HG03521 (cell line): ENCODE data around the gene GPR89A.
"Not testable (repeated sequence)": the region's sequence is repeated elsewhere in the genome, so short reads cannot be mapped to it uniquely, and the experiment has no call there.

ENCODE experiments used
- ATAC-seq: cut with Tn5 transposase; IDR thresholded peaks from one replicate; pipeline ENCODE4 v1.9.1; 2021; ENCODE audit warnings: mild to moderate bottlenecking, moderate library complexity; ENCODE audit not compliant: unreplicated experiment

GPR89A gene

DNA sequence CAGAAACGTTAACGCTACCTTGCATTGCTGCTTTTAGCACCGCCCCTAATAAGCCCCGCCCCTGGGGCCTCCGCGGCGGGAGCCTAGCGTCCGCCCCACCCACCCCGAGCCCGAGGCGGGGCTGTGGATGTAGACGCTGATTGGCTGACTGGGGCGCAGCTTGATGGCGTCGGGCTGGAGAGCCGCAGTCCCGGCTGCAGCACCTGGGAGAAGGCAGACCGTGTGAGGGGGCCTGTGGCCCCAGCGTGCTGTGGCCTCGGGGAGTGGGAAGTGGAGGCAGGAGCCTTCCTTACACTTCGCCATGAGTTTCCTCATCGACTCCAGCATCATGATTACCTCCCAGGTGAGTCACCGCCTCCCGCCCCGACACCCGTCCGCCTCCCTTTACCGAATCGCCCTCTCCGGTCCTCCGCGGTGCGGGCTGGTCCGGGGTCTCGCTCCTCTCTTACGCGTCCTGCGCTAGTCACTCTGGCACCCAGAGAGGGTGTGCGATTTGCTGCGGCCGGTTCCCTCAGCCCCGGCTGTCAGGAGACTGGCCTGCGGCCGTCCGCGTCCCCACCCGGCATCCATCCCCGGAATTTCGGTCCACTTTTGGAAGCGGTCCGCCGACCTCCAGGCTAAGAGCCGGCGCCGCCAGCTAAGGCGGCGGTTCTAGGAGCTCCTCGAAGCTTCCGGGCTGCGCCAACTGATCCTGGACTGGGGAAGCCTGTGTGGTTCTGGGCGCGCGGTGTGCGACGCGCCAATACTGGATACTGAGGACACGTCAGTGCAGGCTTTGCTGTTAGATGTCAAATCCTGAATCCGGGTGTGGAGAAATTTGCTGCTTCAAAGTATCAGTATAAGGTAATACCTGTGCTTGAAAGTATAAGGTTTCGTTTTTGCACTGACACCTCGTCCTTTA is at the start of gene GPR89A:
GPR89A (plus strand) TSS at position 156 of the 901 bp plus-strand sequence; CDS start at position 302, 146 bp downstream.
- peak; percentile 94 for ATAC-seq

DNA sequence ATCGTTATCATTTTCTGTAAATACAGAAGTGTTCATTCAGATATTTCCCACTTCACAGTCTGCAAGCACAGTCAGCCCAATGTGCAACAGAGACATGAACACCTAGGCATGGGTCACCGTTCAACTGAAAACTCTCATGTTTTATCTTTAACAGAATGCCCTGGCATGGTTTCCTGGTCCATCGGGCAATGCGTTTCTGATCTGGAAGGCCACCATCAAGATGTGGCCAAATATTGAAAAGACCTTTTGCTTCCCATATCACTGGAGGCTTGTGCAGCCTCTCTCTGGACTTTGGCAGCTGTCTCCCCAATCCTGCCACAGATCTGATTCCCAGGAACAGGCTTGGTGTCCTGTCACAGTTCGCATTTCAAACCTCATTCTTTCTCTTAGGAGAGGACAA is 21.0 kb upstream of the GPR89A start:
- ATAC-seq = not testable (repeated sequence)

DNA sequence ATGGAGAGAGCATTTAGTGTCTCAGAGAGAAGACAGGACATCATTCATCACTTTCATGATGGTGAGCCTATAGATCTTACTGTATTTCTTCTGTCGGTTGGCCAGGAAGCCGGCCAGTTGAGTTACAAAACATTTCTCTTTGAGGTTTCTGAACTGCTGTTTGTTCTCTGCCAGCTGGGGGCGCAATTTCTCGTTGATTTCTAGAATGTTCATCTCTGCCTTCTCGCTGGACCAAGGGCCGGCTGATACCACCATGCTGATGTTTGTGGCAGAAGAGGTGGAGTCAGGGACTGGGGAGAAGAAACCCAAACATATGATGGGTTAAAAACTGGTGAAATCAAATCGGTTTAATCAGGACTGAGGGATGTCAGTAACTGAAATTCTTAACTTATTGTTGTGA is 17.0 kb upstream of the GPR89A start:
- ATAC-seq = not testable (repeated sequence)

DNA sequence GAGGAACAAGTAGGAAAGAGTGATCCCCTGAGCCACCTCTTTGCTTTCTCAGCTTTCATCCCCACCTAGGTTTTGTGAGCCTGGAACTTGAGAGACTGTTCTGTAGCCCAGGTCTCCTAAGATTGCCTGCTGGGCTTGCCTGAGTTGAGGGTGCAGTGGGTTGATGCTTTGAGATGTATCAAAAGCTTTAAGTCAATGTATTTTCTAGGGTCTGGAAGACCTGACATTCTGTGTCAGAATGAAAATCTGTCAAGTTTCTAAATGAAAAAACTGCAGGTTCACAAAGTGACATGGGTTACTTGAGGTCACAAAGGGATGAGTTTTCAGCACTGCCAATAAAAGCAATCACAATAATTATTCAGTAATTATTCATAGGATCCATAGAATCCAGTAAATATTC is 15.4 kb upstream of the GPR89A start:
- not testable (repeated sequence) for ATAC-seq

DNA sequence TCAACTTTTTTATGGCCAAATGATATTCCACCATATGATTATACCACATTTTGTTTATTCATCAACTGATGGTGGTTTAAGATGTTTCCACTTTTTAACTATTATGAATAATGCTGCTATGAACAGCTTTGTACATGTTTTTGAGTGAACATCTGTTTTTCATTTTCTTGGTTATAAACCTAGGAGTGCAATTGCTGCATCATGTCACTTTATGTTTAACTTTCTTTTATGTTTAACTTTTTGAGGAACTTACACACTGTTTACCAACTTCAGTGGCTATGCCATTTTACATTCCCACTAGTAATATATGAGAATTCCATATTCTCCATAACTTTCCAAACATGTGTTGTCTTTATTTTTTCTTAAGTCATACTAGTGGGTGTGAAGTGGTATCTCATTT is 12.4 kb upstream of the GPR89A start:
- not testable (repeated sequence) for ATAC-seq

DNA sequence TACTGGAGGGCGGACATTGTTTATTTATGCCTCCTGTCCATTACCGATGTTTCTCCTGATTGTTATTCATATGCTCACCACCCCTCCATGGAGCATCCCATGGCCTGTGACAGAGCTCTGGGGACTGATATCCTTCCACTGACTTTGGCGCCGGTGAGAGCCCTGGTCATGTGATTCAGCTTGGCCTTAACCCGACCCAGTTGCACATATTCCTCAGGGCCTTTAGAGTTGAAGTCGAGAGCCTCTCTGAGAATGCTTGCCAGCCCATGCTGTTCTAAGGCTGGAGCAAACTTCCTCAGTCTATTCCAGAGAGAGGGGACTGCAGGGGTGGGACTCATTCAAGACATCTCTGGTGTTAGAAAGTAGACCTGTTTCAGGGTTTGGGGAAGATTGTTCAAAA is 11.6 kb upstream of the GPR89A start:
- ATAC-seq = not testable (repeated sequence)

DNA sequence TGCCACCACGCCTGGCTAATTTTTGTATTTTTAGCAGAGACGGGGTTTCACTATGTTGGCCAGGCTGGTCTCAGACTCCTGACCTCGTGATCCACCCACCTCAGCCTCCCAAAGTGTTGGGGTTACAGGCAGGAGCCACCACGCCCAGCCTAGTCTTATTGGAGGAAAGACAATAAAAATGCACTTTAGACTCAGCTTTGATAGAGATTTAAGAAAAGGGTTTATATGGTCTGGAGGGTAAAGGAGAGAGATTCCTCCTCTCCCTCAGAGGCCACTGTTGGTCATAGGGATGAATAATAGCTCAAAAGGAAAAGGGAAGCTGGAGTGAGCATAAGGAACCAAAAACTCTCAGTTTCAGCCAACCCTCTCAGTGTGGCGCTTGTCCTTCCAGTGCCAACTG is 8.4 kb upstream of the GPR89A start:
- not testable (repeated sequence) for ATAC-seq

DNA sequence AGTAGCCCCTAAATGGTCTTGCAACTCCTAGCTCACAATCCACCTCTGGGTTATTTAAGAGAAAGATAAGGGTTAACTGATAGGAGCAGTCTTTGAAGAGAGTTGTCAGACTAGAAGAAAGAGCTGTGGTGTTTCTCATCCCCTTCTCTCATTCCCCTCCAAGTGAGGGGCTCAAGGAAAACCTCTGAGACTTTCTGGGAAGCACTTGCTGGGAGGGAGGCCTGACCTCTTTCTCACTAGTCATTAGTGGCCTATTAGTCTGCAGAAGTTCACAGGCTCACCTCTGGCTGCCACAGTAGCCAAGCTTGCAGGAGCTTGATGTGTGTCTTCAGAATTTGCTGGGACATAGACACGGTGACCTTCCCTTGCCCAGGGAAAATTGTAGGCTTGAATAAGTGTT is 6.2 kb upstream of the GPR89A start:
- ATAC-seq = no peak

DNA sequence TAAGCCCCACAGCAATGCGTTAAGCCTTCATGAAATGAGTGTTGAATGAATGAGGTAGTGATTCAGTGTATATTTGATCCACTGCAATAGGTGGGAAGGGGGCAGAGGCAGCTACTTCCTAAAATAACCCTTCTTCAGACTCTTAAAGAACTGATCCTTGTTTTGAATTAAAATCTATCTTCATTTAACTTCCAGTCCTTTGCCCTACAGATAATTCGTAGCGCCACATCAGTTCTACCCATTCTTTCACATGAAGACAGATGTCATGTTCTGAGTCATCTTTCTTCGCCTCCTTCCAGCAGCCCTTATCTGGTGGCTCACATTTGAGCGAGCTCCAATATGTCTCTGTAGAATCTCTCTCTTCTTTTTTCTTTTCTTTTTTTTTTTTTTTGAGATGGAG is 948 bp upstream of the GPR89A start:
- not testable (repeated sequence) for ATAC-seq

DNA sequence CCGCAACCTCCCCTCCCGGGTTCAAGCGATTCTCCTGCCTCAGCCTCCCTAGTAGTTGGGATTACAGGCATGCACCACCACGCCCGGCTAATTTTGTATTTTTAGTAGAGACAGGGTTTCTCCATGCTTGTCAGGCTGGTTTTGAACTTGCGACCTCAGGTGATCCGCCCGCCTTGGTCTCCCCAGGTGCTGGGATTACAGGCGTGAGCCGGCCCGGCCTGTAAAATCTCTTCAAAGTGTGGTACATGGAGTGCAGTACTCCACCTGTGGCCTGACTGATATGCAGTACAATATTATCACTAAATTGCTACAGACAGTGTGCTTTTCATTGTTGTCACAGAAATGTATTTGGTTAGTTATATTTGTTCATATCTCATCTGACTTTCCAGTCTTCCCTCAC is 499 bp upstream of the GPR89A start:
- ATAC-seq = not testable (repeated sequence)

DNA sequence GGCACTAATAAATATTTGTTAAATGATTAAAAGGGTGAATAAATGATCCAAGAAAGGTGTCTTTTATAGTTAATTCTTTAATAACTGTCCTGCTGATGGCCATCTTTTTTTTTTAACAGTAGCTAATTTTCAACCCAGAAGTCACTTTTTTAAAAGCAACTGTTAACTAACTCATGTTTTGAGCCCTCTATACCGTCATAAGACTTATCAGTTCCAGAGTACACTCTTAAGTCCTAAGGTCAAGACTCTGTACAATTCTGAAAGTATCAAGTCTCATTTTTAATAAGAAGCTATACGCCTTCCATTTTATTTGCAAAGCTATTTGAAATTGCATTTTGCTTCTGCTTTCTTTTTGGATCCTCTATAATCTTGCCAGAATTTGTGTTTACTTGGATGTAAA is 3.0 kb downstream of the GPR89A start:
- ATAC-seq = not testable (repeated sequence)

DNA sequence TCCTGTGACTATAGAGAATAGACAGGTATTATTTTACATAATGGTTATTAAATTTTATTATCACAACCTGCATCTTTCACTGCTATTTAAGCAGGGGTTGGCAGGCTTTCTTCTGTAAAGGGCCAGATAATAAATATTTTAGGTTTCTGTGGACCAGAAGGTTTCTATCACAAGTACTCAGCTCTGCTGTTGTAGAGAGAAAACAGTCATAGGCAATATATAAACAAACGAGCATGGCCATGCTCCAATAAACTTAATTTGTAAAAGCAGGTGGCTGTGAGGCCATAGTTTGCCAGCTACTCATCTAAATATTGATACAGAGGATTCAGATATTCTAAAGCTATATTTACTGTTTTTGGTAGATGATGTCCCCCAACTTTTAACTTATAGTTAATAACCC is 12.3 kb downstream of the GPR89A start:
- not testable (repeated sequence) for ATAC-seq

DNA sequence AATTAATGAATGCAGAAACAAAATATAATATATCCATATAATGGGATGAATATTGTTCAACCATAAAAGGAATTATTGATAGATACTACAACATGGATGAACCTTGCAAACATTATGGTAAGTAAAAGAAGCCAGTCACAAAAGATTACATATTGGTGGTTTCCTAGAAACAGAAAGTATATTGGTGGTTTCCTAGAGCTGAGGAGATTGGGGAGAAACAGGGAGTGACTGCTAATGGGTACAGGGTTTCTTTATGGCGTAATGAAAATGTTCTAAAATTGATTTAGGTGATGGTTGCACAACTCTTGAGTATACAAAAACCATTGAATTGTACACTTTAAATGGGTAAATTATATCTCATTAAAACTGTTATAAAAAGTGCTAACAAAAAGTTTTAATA is 14.4 kb downstream of the GPR89A start:
- ATAC-seq = not testable (repeated sequence)

DNA sequence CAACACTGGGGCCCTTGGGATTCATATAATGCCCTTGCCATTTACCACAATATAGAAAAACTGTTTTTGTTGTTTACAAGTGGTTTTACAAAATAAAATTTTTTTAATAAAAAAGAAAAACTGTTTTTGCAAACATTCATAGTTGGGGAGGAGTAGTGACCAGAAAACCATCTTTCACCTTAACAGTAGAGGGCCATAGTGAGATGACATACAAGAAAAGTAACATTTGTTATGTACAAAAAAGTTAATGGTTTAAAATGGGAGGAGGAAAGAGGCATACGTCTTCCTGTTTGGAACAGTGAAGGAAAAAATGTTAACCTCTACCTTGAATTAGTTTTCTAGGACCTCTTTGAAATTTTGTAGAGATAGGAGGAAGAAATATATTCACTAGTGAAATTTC is 28.4 kb downstream of the GPR89A start:
- not testable (repeated sequence) for ATAC-seq

DNA sequence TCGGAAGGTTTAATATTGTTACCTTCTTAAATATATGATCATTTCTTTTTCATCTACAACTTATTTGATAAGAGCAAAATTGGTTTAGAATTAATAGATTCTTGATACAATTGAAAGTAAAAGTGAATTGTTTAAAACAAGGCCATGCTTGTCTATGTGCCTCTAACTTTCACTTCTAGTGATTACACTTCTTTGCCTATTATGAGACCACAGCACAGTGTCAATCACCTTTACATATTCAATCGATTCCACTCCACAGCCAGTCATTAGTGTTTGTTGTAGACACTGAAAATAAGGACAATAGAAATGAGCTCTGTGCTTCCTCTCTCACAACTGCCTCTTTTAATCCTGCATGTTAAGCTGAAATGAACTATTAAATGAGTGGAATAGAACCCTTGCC is 34.1 kb downstream of the GPR89A start:
- not testable (repeated sequence) for ATAC-seq

DNA sequence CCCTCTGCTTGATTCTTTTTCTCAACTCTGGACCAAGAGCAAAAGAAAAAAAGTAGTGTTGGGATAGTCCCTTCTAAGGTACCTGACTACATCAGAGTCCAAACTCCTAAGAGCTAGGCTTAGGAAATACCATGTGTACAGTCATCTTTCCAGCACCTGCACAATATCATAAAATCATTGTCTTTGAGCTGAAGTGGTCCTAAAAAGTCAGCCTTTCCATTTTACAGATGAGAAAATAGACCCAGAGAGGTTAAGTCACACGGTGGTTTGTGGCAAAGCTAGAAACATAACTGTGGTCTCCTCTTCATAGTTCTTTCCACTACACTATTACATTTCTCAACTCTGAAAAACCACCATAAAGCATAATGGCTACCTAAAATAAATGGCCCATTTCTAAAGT is 36.2 kb downstream of the GPR89A start:
- peak; percentile 61 for ATAC-seq

DNA sequence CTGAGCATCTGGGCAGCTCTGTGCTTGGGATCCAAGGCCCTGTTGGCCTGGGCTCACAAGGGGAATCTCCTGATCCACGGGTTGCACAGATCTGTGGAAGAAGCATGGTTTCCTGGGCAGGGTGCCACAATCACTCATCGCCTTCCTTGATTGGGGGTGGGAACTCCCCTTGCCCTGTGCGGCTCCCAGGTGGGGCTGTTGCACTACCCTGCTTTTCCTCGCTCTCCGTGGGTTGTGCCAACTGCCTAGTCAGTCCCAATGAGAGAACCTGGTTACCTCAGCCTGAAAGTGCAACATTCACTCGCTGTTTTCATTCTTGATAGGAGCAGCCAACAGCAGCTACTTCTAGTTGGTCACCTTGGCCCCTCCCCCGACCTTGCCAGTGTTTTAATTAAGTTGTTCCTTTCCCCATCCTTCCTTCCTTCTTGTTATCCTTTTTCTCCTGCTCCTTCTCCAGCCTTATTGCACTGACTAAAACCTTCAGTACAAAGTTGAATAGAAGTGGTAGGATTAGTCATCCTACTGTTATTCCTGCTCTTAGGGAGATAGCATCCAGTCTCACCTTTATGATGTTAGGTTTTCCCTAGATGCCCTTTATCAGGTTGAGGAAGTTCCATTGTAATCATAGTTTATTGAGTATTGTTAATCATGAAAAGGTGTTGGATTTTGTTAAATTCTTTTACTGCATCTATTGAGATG is 48.6 kb downstream of the GPR89A start:
- not testable (repeated sequence) for ATAC-seq

DNA sequence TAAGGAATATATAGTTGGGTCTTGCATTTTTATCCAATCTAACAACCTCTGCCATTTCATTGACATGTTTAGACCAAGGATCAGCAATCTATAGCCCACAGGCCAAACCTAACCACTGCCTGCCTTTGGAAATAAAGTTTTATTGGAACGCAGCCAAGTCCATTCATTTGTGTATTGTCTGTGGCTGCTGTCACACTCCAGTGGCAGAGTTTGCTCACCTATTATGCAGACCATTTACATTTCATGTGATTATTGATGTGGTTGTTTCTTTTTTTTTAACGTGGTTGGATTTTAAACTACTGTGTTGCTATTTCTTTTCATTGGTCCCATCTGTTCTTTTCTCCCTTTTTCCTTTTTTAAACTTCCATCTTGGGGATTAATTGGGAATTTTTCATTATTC is 54.7 kb downstream of the GPR89A start:
- not testable (repeated sequence) for ATAC-seq

DNA sequence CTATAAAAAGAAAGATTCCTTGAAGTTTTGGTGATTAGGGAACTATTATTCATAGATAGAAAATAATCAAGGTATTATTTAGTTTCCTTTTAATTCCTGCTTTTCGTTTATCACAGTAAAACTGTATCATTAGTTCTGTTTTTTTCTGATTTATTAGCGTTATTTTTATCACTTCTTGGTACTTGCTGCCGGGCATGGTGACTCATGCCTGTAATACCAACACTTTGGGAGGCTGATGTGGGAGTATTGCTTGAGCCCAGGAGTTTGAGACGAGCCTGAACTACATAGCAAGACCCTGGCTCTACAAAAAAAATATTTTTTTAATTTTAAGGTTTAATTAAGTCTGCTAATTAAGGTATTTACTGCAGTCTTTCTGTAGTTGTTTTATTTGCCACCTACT is 57.2 kb downstream of the GPR89A start:
- not testable (repeated sequence) for ATAC-seq

DNA sequence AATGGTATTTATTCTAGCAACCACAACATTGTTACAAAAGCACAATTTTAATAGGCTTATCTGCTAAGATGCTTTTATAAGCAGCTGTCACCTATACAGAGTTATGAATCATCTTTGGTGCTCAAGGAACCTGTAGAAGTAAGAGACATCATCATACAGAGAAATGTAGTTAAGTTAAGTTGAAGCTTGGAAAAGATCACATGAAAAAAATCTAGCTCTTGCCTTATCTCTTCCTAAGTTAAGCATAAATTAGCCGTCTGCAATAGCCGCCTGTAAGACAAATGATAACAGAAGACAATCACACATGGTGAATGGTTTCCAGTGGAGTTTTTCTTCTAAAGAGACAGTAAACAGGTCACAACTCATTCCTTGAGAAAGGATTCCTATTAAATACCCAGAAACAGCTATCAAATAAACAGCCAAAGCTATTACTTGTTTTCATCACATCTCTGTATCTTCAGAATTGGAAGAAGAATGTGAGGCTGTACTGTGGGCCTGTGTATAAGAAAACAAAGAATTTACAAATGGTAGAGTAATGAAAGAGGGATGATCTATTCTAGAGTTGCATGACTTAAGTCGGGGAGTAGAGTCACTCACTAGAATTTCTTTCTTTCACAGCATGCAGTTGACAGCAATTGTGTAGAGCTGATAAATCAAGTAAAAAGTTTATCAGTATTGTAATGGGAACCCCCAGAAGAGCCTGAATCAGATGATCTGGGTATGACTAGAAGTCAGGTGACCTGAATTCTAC is 63.4 kb downstream of the GPR89A start:
- ATAC-seq = not testable (repeated sequence)

DNA sequence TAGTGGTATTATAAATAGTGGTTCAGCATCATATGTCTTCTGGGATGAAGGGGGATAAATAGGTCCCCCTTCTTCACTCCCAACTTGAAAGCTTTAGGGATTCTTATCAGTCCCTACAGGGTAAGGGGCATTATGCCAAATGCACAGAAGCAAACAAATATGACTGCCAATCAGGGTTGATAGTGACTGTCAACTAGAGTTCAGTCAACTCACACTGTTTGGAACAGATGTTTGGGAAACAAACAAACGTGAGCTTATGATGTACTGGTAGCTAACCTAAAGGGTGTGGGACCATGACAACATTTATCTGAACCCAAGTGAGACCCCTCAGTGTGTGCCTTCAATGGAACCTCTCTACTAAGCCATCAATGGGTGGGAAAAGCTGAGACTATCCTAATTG is 65.4 kb downstream of the GPR89A start:
- not testable (repeated sequence) for ATAC-seq
